MM.1S (cell line): ENCODE measurements around the gene MUC12.

Experiments used
- CTCF ChIP-seq: fragments of 300-600 bp; sonication (generic); IDR thresholded peaks from 2 replicates; pipeline ENCODE4 v1.5.1; 2016; ENCODE audit warnings: antibody characterized with exemption, low read length, mixed read lengths
- EZH2 ChIP-seq: fragments of 300-600 bp; sonication (generic); optimal IDR thresholded peaks from 2 replicates; pipeline ENCODE3; 2017; ENCODE audit warnings: low read depth, mild to moderate bottlenecking, antibody characterized with exemption, low read length, mixed read lengths
- EZH2phosphoT487 ChIP-seq: fragments of 300-600 bp; sonication (generic); IDR thresholded peaks from 2 replicates; pipeline ENCODE4 v1.6.1; 2018; ENCODE audit warnings: antibody characterized with exemption, low read length

GRCh38 chr7:101023839-101024238 is 54.5 kb downstream of the MUC12 start:
- no peak for TF ChIP-seq CTCF
- TF ChIP-seq EZH2phosphoT487: no peak
- TF ChIP-seq EZH2: no peak
